Fibroblast of peridontal ligament (primary cell): ENCODE data around the gene ESF1.
"Not testable (repeated sequence)": the region's sequence is repeated elsewhere in the genome, so short reads cannot be mapped to it uniquely, and the experiment has no call there.

ENCODE experiments used
- DNase-seq: peaks from one replicate; pipeline ENCODE4 v3.0.0-alpha.2; 2010; ENCODE audit errors: extremely low read depth

Gene ESF1

DNA sequence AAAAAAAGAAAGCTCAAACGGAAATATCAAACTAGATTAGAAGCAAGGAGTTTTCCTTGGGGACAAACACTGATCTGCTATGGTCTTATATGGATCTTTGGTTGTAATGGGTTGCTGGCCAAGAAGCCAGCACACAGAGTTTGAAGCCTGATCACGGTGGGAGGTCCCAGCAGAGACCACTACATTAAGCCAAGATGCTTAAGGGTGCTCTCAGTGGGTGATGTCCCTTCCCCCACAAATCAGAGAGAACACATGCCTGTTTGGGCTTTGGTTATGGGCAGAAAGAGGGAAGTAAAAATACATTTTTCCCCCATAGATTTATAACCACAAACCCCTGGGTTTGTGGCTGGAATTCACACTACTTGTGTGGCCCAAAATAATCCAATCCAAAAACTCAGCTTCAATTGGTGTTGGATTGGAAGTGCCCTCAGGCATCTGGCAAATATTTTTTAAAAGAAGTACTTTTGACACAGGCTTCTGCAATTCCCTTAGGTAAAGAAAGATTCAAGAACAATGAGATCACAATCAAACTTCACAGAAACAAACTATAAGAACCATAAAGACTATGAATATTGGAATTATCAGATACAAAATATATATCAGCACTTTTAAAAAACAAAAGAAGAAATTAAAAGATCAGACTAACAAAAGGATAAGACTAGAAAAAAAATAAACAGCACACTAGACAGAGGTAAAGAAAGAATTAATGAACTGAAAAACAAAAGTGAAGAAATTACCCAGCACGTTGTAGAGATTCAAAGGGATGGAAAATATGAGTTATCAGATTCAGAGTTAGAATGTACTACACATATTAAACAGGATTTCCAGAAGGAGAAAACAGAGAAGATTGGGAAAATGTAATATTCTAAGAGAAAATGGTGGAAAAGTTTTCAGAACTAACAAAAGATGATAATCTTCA is 44.7 kb downstream of the ESF1 start:
- DNase-seq: peak; percentile 46

DNA sequence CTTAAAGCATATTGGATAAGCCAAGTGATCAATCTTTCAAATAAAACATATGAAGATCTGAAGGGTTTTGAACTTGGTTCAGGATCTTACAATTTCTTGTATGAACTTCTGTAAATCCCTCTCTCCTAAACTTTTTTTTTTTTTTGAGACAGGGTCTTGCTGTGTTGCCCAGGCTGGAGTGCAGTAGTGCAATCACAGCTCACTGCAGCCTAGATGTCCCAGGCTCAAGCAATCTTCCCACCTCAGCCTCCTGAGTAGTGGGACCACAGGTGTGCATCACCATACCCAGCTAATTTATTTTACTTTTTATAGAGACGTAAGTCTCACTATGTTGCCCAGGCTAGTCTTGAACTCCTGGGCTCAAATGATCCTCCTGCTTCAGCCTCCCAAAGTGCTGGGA is 46.5 kb downstream of the ESF1 start:
- not testable (repeated sequence) for DNase-seq

DNA sequence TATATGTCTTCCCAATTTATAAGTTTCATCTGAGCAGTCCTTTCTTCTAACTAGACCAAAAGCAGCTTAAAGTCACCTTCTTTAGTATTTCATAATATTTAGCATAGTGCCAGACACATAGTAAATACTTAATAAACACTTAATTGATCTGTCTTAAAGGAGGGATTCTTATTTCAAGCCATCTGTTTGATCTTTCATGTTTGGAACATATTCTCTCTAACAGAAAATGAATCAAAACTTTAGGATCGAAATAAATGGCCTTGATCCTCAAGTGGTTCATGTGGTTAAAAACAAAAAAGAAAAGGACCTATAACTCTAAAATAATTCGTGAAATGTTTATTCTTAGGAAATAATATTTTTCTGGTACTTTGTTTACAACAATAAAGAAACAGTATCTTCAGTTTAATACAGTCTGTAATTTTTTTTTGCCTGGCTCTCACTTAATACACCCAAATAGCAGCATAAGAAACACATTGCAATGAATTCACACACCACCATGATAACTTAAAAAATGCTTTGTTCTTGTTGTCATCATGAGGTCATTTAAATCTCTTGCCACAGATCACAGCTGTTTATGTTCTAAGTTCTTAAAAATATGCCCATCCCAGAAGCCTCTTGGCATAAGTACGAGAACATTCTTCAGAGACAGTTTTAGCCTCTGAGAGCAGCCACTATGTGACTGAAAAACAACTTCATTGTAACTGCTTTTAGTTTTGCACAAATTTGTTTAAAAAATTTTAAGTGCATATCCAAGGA is 48.1 kb downstream of the ESF1 start:
- peak; percentile 93 for DNase-seq

GRCh38 chr20:13735826-13736225 is 48.9 kb downstream of the ESF1 start:
- DNase-seq: no peak

DNA sequence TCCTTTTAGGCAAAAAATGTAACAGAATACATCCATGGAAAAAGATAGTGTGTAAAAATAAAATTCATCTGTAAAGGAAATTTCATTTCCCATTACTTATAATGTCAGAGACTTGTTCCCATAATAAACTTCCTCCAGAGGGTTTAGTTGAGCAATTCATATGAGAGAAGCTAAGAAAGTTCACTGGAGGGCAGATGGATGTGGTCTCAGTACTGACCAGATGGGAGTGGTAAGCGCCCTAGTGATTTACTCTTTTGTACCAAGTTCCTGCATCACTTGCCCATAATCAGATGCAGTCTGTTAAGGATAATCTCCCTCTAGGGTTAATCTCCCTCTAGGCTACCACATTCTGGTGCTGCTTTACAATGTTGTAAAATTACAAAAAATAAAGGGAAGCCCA is 61.7 kb downstream of the ESF1 start:
- peak; percentile 23 for DNase-seq

GRCh38 chr20:13718171-13718570 is 66.5 kb downstream of the ESF1 start:
- no peak for DNase-seq

- DNase-seq: no peak
Measured at GRCh38 chr20:13717631-13718044, 67.1 kb downstream of the ESF1 start.

DNA sequence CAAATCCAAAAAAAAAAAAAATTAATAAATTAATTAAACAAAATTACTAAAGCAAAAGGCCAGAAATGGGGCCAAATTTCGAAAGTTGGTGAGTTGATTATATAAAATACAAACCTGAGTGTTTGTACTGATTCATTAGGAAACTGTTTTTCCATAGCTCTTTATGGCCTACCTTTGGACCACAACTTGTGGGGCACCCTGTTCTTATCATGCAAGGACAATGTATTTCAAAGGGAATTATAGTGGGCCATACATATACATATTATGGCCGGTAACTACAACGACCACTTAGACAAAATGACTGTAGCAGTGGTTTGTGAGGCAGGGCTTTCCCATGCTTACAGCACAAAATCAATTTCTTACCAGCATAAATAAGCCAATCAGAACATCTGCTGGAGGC is 69.5 kb downstream of the ESF1 start:
- no peak for DNase-seq

DNA sequence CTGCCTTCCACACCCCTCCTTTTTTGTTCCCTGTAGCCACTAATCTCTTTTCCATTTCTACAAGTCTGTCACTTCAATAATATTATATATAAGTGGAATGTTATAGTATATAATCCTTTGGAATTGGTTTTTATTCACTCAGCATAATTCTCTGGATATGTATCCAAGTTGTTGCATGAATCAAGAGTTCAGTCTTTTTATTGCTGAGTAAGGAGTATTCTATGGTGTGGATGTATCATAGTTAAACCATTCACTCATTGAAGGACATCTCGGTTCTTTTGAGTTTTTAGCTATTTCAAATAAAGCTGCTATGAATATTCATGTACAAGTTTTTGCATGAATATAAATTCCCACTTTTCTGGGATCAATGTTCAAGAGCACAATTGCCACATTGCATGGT is 76.5 kb downstream of the ESF1 start:
- no peak for DNase-seq

DNA sequence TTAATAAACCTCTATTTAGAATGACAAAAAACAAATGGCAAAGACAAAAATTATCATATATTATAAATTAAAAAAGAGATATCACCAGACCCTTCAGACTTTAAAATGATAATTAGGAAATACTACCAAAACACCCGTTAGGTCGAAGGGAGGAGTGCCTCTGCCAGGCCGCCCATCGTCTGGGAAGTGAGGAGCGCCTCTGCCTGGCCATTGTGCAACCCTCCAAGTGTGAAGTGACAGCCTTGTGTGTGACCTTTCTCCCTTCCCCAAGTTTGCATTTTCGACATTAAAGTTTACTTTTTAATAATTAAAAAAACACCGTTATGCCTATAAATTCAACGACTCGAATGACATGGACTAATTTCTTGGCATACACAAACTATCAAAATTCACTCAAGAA is 81.5 kb downstream of the ESF1 start:
- DNase-seq: no peak

DNA sequence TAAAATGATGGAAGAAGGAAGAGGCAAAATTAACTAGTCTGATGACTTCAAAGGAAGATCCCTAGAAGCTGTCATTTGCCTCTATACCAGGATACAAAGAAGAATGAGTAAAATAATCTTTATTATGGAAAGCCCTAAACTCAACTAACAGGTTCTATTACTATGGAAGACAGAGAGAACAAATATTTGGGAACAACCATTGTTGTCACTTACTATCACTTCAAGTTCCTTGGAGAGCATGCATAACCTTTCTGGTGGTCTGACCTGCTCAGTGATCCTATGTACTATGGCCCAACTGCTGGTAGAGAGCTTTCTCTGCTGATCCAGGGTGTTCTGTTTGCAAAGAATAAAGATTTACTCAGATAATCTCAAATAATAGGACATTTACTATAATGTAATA is 83.2 kb downstream of the ESF1 start:
- DNase-seq: no peak

DNA sequence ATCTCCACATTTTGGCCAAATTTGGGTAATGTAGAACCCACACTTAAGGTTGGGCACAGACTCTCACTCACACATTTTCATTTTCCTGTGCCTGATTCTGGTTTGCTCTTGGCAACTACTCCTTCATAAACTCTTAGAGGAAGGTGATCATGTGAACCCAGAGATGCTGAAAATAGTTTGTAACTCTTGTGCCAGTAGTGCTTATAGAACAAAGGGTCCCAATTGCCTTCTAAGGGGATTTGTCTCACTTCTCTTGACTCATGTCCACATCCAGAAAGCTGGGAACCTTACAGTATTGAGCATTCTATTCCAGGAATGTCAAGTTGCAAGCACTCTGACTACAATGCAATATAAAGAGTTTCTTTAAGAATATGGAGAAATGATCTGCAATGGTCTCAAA is 84.0 kb downstream of the ESF1 start:
- peak; percentile 9 for DNase-seq

DNA sequence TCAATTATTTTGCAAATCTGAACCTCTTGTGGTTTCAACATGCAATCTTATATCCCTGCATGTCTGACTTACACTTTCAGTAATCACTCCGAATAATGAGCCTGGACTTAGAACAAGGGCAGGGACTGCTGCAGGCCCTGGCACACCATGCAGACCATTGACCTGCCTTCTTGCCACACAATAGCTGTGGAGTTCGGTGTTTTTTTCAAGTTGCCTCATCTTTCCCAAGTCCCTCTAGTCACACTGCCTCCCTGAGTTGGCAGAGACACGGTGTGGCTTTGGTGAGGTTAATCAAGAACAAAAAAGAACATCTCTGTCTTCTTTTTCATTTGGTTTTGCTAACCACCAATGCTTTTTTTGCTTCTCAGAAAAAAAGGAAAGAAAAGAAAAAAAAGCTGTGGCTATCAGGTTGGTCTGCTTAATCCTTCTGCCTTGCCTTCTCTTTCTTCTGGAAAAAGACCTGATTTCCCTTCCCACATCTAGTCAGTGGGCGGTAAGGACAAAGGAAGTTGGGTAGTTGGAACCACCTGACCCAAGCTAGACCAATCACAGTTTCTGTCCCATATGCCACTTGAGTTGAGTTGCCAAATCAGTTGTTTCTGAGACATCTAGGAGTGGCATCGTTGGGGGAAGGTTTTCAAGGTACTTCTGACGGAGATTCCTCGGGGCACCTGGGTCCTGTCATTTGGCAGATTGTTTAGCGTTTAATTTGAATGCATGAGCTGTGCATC is 90.1 kb downstream of the ESF1 start:
- DNase-seq: peak; percentile 10

DNA sequence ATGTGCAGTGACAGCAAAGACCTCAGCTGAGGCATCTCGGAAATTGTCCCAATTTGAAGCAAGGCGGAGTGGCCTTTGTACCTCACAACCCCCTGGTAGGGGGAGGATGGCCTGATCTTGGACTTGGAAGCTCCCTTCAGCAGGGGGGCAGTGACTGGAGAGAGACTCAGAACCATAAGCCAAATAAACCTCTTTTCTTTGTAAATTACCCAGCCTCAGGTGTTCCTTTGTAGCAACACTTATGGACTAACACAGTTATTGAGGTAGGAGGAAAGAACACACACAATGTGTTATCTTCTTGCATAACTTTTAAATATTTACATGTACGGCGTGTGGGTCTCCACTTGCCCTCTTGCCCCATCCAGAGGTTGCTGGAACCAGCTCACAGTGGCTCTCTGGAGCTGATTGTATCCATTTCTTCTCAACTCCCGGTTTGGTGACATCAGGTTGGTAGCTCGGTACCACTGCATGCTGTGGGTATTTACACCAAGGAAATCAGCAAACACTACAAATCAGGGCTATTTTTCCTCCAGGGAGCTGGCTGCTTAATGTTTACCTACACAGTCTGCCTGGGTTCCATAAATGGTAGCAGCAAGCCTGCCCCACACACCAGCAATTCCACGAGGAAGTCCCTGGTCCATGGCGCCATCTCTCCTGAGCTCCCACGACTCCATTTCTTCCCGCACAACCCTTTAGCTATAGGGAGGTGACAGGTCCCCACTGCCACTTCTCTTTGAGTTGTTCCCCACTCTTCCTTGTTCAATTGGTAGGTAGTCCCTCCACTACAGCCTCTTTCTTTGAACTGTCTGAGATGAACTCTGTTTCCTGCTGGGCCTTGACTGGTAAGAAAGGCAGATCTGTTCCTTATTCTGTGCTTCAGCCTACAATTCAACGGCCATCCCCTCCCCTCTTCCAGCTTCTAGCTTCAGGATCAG is 91.7 kb downstream of the ESF1 start:
- no peak for DNase-seq

DNA sequence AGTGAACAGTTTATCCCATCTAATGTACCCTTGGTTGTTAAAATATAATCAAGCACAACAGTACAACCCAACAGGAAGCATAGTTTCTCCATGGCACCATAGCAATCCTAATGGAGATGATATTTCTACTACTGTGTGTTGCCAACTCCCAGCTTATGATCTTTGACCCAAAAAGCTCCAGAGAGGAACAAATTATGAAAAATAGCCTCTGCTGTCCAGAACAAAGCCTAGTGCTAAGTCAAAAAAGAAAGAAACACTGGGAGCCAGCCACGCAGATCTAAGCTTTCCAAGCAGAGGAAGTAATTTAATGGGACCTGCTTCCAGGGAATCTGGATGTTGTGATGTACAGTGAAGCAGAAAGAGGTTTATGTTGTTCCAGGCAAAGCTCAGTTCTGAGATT is 93.8 kb downstream of the ESF1 start:
- DNase-seq: no peak

GRCh38 chr20:13687815-13688214 is 96.9 kb downstream of the ESF1 start:
- DNase-seq: no peak

DNA sequence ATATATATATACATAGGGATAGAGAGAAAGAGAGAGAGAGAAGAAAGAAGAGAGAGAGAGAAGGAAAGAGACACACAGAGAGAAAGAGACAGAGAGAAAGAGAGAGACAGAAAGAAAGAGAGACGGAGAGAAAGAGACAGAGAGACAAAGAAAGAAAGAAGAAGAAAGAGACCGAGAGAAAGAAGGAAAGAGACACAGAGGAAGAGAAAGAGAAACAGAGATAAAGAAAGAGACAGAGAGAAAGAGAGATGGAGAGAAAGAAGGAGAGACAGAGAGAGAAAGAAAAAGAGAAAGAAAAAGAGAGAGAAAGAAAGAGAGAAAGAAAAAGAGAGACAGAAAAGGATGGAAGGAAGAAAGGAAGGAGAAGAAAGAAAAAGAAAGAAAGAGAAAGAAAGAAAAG is 99.1 kb downstream of the ESF1 start:
- no peak for DNase-seq

GRCh38 chr20:13684566-13685222 is 100.0 kb downstream of the ESF1 start:
- DNase-seq: no peak

- no peak for DNase-seq
Measured at GRCh38 chr20:13683833-13684232, 100.9 kb downstream of the ESF1 start.

GRCh38 chr20:13681248-13682125 is 103.2 kb downstream of the ESF1 start:
- DNase-seq: no peak
